Iris pigment epithelial cell (primary cell): ENCODE results near the gene KCNH4.
"Not testable (repeated sequence)": the region's sequence is repeated elsewhere in the genome, so short reads cannot be mapped to it uniquely, and the experiment has no call there.

ENCODE experiments used
- DNase-seq: peaks from one replicate; pipeline ENCODE4 v3.0.0-alpha.2; 2011; ENCODE audit warnings: low read depth

Gene KCNH4

DNA sequence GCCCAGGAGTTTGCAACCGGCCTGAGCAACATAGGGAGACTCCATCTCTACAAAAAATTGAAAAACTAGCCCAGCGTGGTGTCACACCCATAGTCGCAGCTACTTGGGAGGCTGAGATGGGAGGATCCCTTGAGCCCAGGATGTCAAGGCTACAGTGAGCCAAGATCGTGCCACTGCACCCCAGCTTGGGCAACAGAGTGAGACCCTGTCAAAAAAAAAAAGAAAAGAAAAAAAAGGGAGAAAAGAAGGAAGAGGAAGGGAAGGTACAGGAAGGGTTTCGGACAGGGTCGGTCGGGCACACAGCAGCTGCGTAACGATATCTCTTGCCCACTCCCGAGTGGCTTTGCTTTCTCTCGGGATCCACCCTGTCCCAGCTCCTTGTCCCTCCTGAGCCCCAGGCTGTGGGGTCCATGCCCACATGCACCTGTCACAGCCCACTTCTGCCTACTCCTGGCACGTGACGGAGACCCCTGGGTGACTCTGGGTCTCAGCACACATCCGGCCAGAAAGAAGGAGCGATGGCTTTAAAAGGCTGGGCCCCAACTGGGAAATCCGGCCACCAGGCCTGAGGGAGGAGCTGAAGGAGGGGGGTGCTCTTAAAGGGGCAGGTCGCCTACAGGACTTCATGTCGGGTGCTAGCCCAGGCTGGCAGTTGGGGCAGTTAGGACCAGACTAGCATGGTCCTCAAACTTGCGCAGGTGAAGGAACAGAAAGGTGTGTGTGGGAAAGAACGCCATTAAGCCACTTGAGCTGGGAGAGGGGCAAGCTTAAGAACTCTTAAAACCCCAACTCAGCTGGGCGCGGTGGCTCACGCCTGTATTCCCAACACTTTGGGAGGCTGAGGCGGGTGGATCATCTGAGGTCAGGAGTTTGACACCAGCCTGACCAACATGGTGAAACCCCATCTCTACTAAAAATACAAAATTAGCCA, 13.3 kb upstream of the KCNH4 start, which contains the start of gene GHDC:
Gene GHDC (minus strand): TSS at position 526 of the 931 bp plus-strand sequence. CDS start 913 bp downstream, outside the sequence.
- DNase-seq = peak; percentile 76

DNA sequence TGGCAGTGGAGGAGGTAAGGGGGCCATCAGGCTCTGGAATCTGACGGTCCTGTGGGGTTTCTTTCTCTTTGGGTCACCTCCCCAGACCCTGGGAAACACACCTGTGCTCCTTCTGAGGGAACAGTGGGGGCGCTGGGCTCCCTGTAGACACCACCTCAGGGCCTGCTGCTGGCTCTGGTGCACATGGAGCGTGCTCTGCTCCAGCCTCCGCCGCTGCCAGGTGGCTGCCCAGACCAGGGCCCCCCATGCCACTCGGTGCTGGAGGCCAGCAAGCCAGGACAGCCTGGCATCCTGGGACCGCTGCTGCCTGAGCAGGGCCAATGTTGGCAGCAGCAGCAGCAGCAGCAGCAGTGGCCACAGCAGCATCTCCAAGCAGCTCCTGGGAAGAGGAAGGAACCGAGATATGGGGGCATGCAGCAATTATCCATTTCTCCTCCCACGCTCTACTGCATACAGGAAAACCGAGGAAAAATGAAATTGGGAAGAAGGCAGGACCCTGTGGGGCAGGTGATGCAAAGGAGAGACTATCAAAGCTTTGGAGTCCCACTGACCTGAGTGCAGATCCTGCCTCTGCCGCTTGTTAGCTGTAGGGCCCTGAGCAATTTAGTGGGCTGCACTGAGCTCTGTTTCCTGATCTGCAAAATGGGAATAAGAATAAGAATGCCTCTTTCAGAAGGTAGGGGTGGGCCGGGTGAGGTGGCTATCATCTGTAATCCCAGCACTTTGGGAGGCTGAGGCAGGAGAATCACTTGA, 12.4 kb upstream of the KCNH4 start:
- no peak for DNase-seq

- no peak for DNase-seq
Observed at GRCh38 chr17:42192189-42193126, 11.5 kb upstream of the KCNH4 start.

DNA sequence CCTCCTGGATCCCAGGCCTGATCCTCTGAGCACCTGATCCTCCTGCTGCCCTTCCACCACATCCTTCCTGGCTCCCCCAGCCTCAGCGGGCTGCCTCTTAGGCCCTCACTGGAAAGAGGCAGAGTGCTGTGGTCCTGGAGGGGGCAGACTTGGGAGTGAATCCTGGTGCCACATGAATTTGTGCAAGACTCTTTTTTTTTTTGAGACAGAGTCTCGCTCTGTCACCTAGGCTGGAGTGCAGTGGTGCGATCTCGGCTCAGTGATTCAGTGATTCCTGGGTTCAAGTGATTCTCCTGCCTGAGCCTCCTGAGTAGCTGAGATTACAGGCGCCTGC, 10.3 kb upstream of the KCNH4 start:
- no peak for DNase-seq

DNA sequence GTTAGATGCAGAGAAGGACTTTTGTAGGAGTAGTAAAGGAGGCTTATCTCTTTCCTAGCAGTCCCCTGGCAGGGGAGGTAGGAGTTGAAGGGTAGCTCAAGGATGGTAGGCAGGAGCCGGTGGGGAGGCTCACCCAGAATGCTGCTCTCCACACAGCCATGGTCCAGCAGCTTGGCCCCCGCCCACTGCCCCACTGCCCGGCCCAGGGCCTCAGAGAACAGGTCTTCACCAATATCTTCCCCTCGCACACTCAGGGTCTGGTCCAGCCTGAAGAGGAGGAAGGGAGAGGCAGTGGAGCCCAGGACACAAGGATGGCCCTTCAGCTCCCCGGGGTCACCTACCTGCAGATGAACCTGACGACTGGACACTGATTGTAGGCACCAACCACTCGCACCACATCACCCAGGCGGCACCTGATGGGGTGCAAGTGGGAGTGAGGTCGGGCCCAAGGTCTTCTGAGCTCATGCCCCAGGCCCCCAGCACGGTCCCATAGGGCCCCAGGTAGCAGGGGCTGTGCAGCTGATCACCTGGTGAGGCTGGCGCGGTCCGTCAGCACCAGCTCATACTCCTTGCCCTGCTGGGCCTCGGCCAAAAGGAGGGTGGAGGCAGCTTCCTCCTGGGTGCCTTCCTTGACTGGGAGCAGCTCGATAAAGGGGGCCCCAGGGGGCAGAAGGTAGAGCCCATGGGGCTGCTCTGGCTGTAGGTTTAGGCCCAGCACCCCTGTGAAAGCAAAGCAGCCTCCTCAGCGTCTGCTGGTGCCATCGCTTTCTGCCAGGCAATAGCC, 9.7 kb upstream of the KCNH4 start:
- DNase-seq = no peak

GRCh38 chr17:42189651-42189965, 8.7 kb upstream of the KCNH4 start:
- no peak for DNase-seq

DNA sequence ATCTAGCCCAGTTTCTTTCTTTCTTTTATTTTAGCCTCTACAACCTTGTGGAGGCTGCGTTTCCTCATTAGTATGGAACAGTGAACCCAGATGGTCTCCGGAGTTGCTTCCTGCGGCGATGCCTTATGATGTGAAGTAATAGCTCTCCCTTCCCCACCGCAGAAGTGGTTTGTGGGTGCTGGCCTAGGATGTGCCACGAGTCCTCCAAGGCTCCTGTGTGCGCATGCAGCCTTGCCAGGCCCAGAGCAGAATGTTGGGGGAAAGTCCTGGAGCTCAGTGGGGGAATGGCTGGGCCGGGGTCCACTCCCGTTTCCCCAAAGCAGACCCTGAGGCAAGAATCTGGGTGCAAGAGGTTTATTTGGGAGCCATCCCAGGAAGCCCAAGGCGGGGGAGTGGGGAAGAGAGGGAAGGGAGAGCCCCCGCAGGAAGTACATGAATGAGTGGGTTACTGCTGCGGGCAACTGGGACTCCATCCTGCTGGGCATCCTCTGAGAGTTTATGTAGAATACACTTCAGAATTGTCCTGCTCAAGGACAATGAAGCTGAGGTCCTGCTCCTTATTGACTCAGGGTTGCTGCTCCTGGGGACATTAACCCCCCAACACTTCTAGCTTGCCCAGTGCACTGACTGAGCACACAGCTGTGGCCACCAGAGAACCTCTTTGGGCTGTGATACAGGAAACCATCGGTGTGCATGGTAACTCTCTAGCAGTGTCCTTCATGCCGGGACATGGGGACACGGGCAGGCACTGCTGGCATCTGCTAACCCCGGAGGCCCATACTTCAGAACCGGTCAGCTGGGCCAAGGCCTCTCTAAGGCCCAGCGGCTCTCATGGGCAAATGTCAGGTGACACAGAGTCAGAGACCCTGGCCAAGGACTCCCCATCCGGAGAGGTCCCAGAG, 8.1 kb upstream of the KCNH4 start:
- no peak for DNase-seq

GRCh38 chr17:42187833-42188232, 6.9 kb upstream of the KCNH4 start:
- no peak for DNase-seq

DNA sequence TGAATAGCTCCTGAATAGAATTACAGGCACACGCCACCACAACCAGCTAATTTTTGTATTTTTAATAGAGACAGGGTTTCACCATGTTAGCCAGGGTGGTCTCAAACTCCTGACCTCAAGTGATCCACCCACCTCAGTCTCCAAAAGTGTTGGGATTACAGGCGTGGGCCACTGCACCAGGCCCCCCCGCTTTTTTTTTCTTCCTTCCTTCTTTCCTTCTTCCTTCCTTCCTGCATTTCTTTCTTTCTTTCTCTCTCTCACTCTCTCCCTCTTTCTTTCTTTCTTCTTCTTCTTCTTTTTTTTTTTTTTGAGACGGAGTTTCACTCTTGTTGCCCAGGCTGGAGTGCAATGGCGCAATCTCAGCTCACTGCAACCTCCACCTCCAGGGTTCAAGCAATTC, 5.2 kb upstream of the KCNH4 start:
- DNase-seq = not testable (repeated sequence)

DNA sequence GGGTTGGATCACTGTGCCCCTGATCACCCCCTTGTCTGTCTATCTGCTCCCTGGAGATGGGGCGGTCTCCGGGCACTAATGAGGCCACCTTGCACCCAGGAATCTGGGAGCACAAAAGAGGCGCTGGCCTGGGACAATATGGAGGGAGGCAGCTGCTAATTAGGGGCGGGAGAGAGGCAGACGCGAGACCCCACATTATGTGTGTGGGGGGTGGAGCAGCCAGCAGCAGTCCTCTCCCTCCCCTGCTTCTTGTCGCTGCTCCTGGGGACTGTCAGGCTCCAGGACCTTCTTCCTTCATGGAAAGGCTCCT, 4.6 kb upstream of the KCNH4 start:
- DNase-seq = no peak

GRCh38 chr17:42184713-42185620, 4.0 kb upstream of the KCNH4 start, which contains the start of gene HCRT:
Gene HCRT (minus strand): TSS chr17:42185452. CDS start chr17:42185365, 87 bp downstream.
- no peak for DNase-seq

GRCh38 chr17:42183741-42184711, 3.1 kb upstream of the KCNH4 start:
- DNase-seq = peak; percentile 53

GRCh38 chr17:42182927-42183734, 2.2 kb upstream of the KCNH4 start:
- DNase-seq = peak; percentile 36

DNA sequence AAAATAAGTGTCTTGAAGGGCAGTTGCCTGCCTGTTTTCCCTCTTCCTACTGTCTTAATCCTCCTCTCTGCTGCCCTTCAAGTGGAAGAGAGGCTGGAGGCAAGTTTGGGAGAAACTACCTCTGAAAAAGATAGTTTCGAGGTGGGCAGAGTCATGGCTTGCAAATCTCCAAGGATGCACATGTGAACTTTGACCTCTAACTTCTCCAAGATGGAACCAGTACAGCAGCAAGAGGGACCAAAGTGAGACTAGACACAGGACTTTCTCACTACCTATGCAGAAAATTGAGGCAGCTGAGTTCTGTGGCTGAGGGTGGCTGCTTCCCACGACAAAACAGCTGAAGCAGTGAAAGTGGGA, 887 bp upstream of the KCNH4 start:
- DNase-seq = no peak

DNA sequence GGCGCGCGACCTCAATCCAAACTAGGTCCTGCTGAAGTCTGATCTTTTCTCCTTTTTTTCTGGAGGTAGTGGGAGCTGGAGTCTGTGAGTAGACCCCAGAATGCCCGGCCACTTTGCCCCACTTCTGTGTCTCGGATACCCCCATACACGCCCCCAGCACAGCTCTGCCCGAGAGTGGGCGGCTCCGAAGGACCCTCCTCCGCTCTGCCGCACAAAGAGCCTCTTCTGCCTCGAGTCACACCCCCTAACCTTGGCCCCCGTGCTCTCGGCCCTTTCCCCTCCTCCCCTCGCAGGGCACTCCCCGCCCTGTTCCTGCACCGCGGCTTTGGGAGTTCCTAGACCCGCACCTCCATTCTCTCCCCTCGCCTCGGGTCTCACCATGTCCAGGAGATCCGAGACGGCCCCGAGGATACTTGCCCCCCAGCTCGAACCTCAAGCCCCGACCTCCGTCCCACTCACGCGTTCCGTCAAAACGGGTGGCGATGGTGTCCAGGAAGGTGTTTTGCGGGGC, 476 bp downstream of the KCNH4 start:
- DNase-seq = no peak

- DNase-seq = peak; percentile 23
Observed at GRCh38 chr17:42179911-42180410, 981 bp downstream of the KCNH4 start.

- DNase-seq = no peak
Observed at GRCh38 chr17:42179335-42179734, 1.6 kb downstream of the KCNH4 start.
